ENCODE data around the gene ATXN7. TPM values are rescaled to one million over a fixed set of nuclear protein-coding genes. Genes with fewer than 3 reads are reported as not detected.

The ATXN7 gene
- total RNA-seq, 3 donors from 2014 or later (not counting 1 experiment from before 2014, with no cell fraction given) = 126 to 176 (median 146) TPM

- no peaks in the 10 kb centered on the region for H3K36me3 Mint-ChIP-seq
- no peak overlapping the region for H3K27ac Mint-ChIP-seq
- no peak overlapping the region for H3K4me3 ChIP-seq (ENCODE audit: low read length)
- peaks cover 6% of the 10 kb centered on the region for H3K27me3 ChIP-seq (ENCODE audit: control insufficient read depth, insufficient read depth, low read length)
- no peak overlapping the region for H3K4me3 Mint-ChIP-seq
- no peak overlapping the region for H3K27ac ChIP-seq (ENCODE audit: low read length)
- no peak for ATAC-seq
- DNase-seq = no peak
- H3K9me3 Mint-ChIP-seq = no peaks in the 10 kb centered on the region
- TF ChIP-seq CTCF (IDR thresholded peaks at IDR 0.05) = no peak
- H3K27me3 Mint-ChIP-seq (ENCODE audit: low read depth in 2 of 2) = peaks cover 29 to 39% of the 10 kb centered on the region in 2 donors
- H3K9me3 ChIP-seq (ENCODE audit: control insufficient read depth, insufficient read depth, low read length) = no peaks in the 10 kb centered on the region
- intact Hi-C loops (cut with micrococcal nuclease) = no loop called here
- peaks cover 7 to 13% of the 10 kb centered on the region in 2 donors for H3K4me1 Mint-ChIP-seq
- peaks cover 11% of the 10 kb centered on the region for H3K4me1 ChIP-seq (ENCODE audit: control insufficient read depth, insufficient read depth, low read length)
- 94% methylated on average over 6 of the region's 8 CpGs for WGBS (ENCODE audit: insufficient coverage)
- H3K36me3 ChIP-seq (ENCODE audit: control insufficient read depth, insufficient read depth, low read length) = no peaks in the 10 kb centered on the region
Observed at GRCh38 chr3:64027658-64028057, 164.0 kb downstream of the ATXN7 start.

GRCh38 chr3:64028754-64029153 lies 165.1 kb downstream of the ATXN7 start:
- Mint-ChIP-seq H3K4me1 (peaks cover 2 to 10% of the 10 kb centered on the region in 2 donors), H3K27me3 (ENCODE audit: low read depth in 2 of 2) (peaks cover 29 to 40% of the 10 kb centered on the region in 2 donors), H3K27ac (no peak overlapping the region), H3K4me3 (no peak overlapping the region), H3K36me3 (no peaks in the 10 kb centered on the region), H3K9me3 (no peaks in the 10 kb centered on the region)
- Histone ChIP-seq H3K36me3 (ENCODE audit: control insufficient read depth, insufficient read depth, low read length) (no peaks in the 10 kb centered on the region), H3K9me3 (ENCODE audit: control insufficient read depth, insufficient read depth, low read length) (no peaks in the 10 kb centered on the region), H3K27ac (ENCODE audit: low read length) (no peak overlapping the region), H3K27me3 (ENCODE audit: control insufficient read depth, insufficient read depth, low read length) (peaks cover 6% of the 10 kb centered on the region), H3K4me3 (ENCODE audit: low read length) (no peak overlapping the region), H3K4me1 (ENCODE audit: control insufficient read depth, insufficient read depth, low read length) (peaks cover 7% of the 10 kb centered on the region)
- no peak for DNase-seq
- no peak for TF ChIP-seq CTCF (IDR thresholded peaks at IDR 0.05)
- no peak for ATAC-seq
- intact Hi-C loops (cut with micrococcal nuclease) = no loop called here
- WGBS (ENCODE audit: insufficient coverage) = 12% methylated on average over 3 of the region's 3 CpGs

GRCh38 chr3:64029287-64029686 lies 165.6 kb downstream of the ATXN7 start:
- H3K4me3 Mint-ChIP-seq = no peak overlapping the region
- no peak overlapping the region for H3K27ac ChIP-seq (ENCODE audit: low read length)
- peaks cover 31 to 45% of the 10 kb centered on the region in 2 donors for H3K27me3 Mint-ChIP-seq (ENCODE audit: low read depth in 2 of 2)
- H3K4me1 ChIP-seq (ENCODE audit: control insufficient read depth, insufficient read depth, low read length) = peaks cover 7% of the 10 kb centered on the region
- ATAC-seq (no peak), DNase-seq (no peak)
- no peaks in the 10 kb centered on the region for H3K36me3 Mint-ChIP-seq
- H3K9me3 Mint-ChIP-seq = no peaks in the 10 kb centered on the region
- H3K4me3 ChIP-seq (ENCODE audit: low read length) = no peak overlapping the region
- no peak overlapping the region for H3K27ac Mint-ChIP-seq
- 82% methylated on average over 4 of the region's 4 CpGs for WGBS (ENCODE audit: insufficient coverage)
- peaks cover 10% of the 10 kb centered on the region for H3K27me3 ChIP-seq (ENCODE audit: control insufficient read depth, insufficient read depth, low read length)
- TF ChIP-seq CTCF (IDR thresholded peaks at IDR 0.05) = no peak
- intact Hi-C loops (cut with micrococcal nuclease) = no loop called here
- H3K9me3 ChIP-seq (ENCODE audit: control insufficient read depth, insufficient read depth, low read length) = no peaks in the 10 kb centered on the region
- H3K4me1 Mint-ChIP-seq = peaks cover 0 to 4% of the 10 kb centered on the region in 2 donors
- H3K36me3 ChIP-seq (ENCODE audit: control insufficient read depth, insufficient read depth, low read length) = no peaks in the 10 kb centered on the region

- peak; percentile 90 to 99 (median 98) for ATAC-seq
- Mint-ChIP-seq H3K27ac (peak overlapping the region in 1 of 2 donors; percentile 59), H3K4me1 (peaks cover 0 to 4% of the 10 kb centered on the region in 2 donors), H3K9me3 (no peaks in the 10 kb centered on the region), H3K4me3 (peak overlapping the region; percentile 86), H3K36me3 (no peaks in the 10 kb centered on the region), H3K27me3 (ENCODE audit: low read depth in 2 of 2) (peaks cover 37 to 57% of the 10 kb centered on the region in 2 donors)
- H3K27ac ChIP-seq (ENCODE audit: low read length) = no peak overlapping the region
- H3K36me3 ChIP-seq (ENCODE audit: control insufficient read depth, insufficient read depth, low read length) = no peaks in the 10 kb centered on the region
- H3K4me3 ChIP-seq (ENCODE audit: low read length) = peak overlapping the region; percentile 5
- intact Hi-C loops (cut with micrococcal nuclease) = loop anchor here (10.0 kb wide), 1 partner anchor 1704 kb away; no protein-coding TSS in a partner anchor
- TF ChIP-seq CTCF (IDR thresholded peaks at IDR 0.05) = peak; percentile 80
- H3K4me1 ChIP-seq (ENCODE audit: control insufficient read depth, insufficient read depth, low read length) = peaks cover 7% of the 10 kb centered on the region
- H3K27me3 ChIP-seq (ENCODE audit: control insufficient read depth, insufficient read depth, low read length) = peaks cover 10% of the 10 kb centered on the region
- DNase-seq = peak; percentile 52 to 94
- H3K9me3 ChIP-seq (ENCODE audit: control insufficient read depth, insufficient read depth, low read length) = no peaks in the 10 kb centered on the region
- WGBS (ENCODE audit: insufficient coverage) = 5% methylated on average over 16 of the region's 16 CpGs
Observed at GRCh38 chr3:64030741-64031140, 167.1 kb downstream of the ATXN7 start.

Data from natural killer cell (primary cell).